Vagina (tissue), 2 donors: Measurements from ENCODE around the gene SYCE3. TPM values are rescaled to one million over a fixed set of nuclear protein-coding genes. Genes with fewer than 3 reads are reported as not detected.

Experiments used
- DNase-seq, 2 donors: peaks; one replicate each; pipeline ENCODE4 v3.0.0-alpha.2; 2017; ENCODE audit errors: extremely low spot score in 2 of 2
- H3K27ac ChIP-seq: fragments of 200-600 bp; sonication (generic); one replicate; pipeline ENCODE4 v1.5.1; 2019
- H3K27me3 ChIP-seq: fragments of 200-600 bp; sonication (generic); one replicate; pipeline ENCODE4 v1.5.1; 2019
- H3K36me3 ChIP-seq, 2 donors: fragments of 200-600 bp; sonication (generic); one replicate each; pipeline ENCODE4 v1.5.1; 2017 to 2019
- H3K4me1 ChIP-seq: fragments of 200-600 bp; sonication (generic); one replicate; pipeline ENCODE4 v1.5.1; 2019
- H3K4me3 ChIP-seq, 2 donors: fragments of 200-600 bp; sonication (generic); 1 replicate in 1 of 2; 2 replicates in 1 of 2; pipeline ENCODE4 v1.5.1; 2016 to 2019
- H3K9me3 ChIP-seq: fragments of 200-600 bp; sonication (generic); one replicate; pipeline ENCODE4 v1.5.1; 2019
- POLR2A ChIP-seq, 2 donors: fragments of 450-650 bp; IDR thresholded peaks; one replicate each; pipeline ENCODE4 v1.6.1; 2017; ENCODE audit warnings: antibody characterized with exemption in 2 of 2, mild to moderate bottlenecking in 2 of 2, moderate library complexity in 2 of 2
- POLR2AphosphoS5 ChIP-seq, 2 donors: sonication (generic); formaldehyde crosslinking; IDR thresholded peaks; one replicate each; pipeline ENCODE4 v1.9.0; 2017; ENCODE audit warnings: antibody characterized with exemption in 2 of 2, mild to moderate bottlenecking in 2 of 2, low read depth in 1 of 2; ENCODE audit not compliant: insufficient read depth in 1 of 2
- intact Hi-C: fragments of 100-400 bp; cut with DNase I; formaldehyde crosslinking; loops from one replicate; pipeline ENCODE4 v1.15.1; 2023
- total RNA-seq: library from RNA; depleted of rRNA; stranded (reverse); fragments of >200 nt; gene quantifications from one replicate; pipeline ENCODE4 v1.2.3, GENCODE V29; 2016
- TF ChIP-seq, protein P1 (sequence below), 3 experiments: fragments of 450-650 bp in 2 of 3; fragments of 200-600 bp in 1 of 3; sonication (generic) in 1 of 3; IDR thresholded peaks; one replicate each; pipeline ENCODE4 v1.5.1; 2017 to 2019; ENCODE audit warnings: antibody characterized with exemption in 3 of 3, mild to moderate bottlenecking in 2 of 3, moderate library complexity in 2 of 3

The SYCE3 gene
- total RNA-seq, 1 donor from 2014 or later, result not detected

DNA sequence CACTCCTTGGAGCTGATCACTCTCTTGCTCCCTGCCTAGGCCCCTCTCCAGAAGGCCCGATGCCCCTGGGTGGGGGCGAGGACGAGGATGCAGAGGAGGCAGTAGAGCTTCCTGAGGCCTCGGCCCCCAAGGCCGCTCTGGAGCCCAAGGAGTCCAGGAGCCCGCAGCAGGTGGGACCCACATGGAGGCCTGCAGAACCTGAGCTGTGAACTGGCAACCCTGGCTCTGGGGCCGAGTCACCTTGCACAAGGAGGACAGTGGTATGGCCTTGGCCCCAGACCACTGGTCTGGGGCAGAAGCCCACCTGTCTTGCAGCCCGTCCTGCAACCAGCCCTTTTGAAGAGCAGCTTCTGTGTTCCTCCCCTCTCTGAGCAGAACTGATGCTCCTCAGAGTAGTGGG lies 43.6 kb downstream of the SYCE3 start:
- peaks cover 0 to 71% of the 10 kb centered on the region in 2 donors for H3K36me3 ChIP-seq
- no peaks in the 10 kb centered on the region for H3K27me3 ChIP-seq

DNA sequence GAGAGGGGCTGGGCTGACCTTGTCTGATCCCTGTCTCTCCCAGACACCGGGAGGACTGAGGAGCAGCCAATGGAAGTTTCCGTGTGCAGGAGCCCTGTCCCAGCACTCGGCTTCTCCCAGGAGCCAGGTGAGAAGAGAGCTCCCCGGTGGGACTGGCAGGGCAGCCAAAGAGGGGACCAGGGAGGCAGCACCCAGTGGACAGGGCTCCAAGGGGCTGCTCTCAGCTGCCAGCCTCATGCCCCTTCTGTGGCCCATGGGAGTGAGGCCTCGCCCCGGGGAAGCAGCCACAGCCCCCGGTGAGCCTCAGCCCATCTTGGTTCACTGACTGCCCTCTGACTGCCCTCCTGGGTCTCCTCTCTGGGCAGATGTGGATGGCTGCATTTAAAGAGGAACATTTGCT lies 44.1 kb downstream of the SYCE3 start:
- Histone ChIP-seq H3K27me3 (no peaks in the 10 kb centered on the region), H3K4me1 (peaks cover 4% of the 10 kb centered on the region), H3K27ac (no peak overlapping the region), H3K4me3 (no peak overlapping the region), H3K36me3 (peaks cover 0 to 68% of the 10 kb centered on the region in 2 donors), H3K9me3 (no peaks in the 10 kb centered on the region)
- TF ChIP-seq POLR2AphosphoS5 (IDR thresholded peaks at IDR 0.05; ENCODE audit: insufficient read depth in 1 of 2, low read depth in 1 of 2) (no peak), POLR2A (IDR thresholded peaks at IDR 0.05) (no peak)
- TF ChIP-seq, protein P1, sequence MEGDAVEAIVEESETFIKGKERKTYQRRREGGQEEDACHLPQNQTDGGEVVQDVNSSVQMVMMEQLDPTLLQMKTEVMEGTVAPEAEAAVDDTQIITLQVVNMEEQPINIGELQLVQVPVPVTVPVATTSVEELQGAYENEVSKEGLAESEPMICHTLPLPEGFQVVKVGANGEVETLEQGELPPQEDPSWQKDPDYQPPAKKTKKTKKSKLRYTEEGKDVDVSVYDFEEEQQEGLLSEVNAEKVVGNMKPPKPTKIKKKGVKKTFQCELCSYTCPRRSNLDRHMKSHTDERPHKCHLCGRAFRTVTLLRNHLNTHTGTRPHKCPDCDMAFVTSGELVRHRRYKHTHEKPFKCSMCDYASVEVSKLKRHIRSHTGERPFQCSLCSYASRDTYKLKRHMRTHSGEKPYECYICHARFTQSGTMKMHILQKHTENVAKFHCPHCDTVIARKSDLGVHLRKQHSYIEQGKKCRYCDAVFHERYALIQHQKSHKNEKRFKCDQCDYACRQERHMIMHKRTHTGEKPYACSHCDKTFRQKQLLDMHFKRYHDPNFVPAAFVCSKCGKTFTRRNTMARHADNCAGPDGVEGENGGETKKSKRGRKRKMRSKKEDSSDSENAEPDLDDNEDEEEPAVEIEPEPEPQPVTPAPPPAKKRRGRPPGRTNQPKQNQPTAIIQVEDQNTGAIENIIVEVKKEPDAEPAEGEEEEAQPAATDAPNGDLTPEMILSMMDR (IDR thresholded peaks at IDR 0.05), result no peak
- intact Hi-C loops, result no loop called here
- DNase-seq, result no peak

More for the DNA sequence above, 43.6 kb downstream of the SYCE3 start:
- DNase-seq, result no peak
- Histone ChIP-seq H3K9me3 (no peaks in the 10 kb centered on the region), H3K4me3 (no peak overlapping the region), H3K4me1 (peaks cover 9% of the 10 kb centered on the region), H3K27ac (no peak overlapping the region)
- TF ChIP-seq POLR2A (IDR thresholded peaks at IDR 0.05), result no peak
- TF ChIP-seq POLR2AphosphoS5 (IDR thresholded peaks at IDR 0.05; ENCODE audit: insufficient read depth in 1 of 2, low read depth in 1 of 2), result no peak
- TF ChIP-seq, protein P1 (IDR thresholded peaks at IDR 0.05), result no peak
- intact Hi-C loops, result no loop called here

DNA sequence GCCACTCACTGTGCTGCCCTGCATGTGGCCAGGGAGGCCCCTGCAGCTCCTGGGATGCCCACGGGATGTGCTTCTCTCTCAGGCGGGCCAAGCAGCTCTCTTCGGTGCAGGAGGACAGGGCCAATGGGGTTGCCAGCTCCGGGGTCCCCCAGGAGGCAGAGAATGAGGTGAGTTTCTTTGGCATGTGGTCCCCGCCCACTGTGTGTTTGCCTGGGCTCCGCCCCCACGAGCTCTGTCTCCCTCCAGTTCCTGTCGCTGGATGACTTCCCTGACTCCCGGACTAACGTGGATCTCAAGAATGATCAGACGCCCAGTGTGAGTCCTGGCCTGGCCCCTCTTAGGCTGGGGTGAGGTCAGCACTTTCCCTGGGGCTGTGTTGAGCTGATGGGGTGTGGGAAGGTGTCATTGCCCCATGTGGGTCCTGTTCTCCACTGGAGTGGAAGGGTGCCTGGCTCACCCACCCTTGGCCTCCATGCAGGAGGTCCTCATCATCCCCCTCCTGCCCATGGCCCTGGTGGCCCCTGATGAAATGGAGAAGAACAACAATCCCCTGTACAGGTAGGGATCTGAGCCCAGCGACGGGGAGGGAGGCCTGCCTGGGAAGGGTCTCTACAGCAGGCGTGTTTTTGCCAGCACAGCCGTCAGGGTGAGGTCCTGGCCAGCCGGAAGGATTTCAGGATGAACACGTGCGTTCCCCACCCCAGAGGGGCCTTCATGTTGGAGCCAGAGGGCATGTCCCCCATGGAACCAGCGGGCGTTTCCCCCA lies 45.0 kb downstream of the SYCE3 start:
- no peaks in the 10 kb centered on the region for H3K4me1 ChIP-seq
- no peak for DNase-seq
- H3K36me3 ChIP-seq, result peaks cover 0 to 59% of the 10 kb centered on the region in 2 donors
- TF ChIP-seq, protein P1 (IDR thresholded peaks at IDR 0.05), result no peak
- TF ChIP-seq POLR2AphosphoS5 (IDR thresholded peaks at IDR 0.05; ENCODE audit: insufficient read depth in 1 of 2, low read depth in 1 of 2), result no peak
- no peak for TF ChIP-seq POLR2A (IDR thresholded peaks at IDR 0.05)
- H3K9me3 ChIP-seq, result no peaks in the 10 kb centered on the region
- H3K27ac ChIP-seq, result no peak overlapping the region
- no peak overlapping the region for H3K4me3 ChIP-seq
- no peaks in the 10 kb centered on the region for H3K27me3 ChIP-seq
- intact Hi-C loops, result no loop called here

DNA sequence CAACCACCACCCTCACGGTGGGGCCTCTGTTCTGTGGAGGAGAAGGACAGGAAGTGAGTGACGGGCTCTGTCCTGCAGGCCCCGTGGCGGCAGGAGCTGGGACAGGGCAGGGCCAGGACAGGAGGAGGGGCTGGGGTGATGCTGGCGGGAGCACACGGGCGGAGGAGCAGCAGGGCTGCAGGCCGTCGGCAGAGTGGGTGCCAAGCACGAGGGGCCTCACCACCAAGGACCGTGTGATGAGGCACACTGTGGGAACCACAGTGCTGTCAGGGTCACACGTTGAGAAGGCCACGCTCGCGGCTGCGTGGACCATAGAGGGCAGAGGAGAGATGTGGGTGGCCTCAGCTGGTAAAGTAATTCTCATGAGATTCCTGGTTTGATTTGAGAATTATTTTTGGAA lies 45.8 kb downstream of the SYCE3 start:
- Histone ChIP-seq H3K4me1 (no peaks in the 10 kb centered on the region), H3K27me3 (no peaks in the 10 kb centered on the region), H3K4me3 (no peak overlapping the region), H3K9me3 (no peaks in the 10 kb centered on the region), H3K27ac (no peak overlapping the region), H3K36me3 (peaks cover 0 to 51% of the 10 kb centered on the region in 2 donors)
- no peak for DNase-seq
- TF ChIP-seq, protein P1 (IDR thresholded peaks at IDR 0.05), result no peak
- TF ChIP-seq POLR2AphosphoS5 (IDR thresholded peaks at IDR 0.05; ENCODE audit: insufficient read depth in 1 of 2, low read depth in 1 of 2) (no peak), POLR2A (IDR thresholded peaks at IDR 0.05) (no peak)
- intact Hi-C loops, result no loop called here

DNA sequence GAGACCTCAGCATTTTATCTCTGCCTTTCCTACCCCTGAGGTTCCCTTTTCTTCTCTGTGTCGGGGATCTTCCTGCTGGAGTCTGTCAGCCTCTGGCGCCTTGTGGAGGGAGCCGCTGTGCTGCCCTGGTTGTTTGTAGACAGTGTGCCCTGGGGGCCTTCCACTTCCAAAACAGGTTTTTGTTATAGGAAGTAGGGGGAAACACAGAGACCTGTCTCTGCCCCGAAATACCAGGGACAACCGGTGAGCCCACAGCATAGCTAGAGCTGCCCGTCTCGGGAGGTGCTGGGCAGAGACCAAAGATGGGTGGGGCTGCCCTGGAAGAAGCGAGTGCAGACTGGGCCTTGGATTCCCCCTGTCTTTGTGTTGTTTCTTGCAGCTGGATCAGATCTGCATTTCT lies 46.7 kb downstream of the SYCE3 start:
- peaks cover 0 to 43% of the 10 kb centered on the region in 2 donors for H3K36me3 ChIP-seq
- intact Hi-C loops, result no loop called here
- H3K4me3 ChIP-seq, result no peak overlapping the region
- no peaks in the 10 kb centered on the region for H3K27me3 ChIP-seq
- no peaks in the 10 kb centered on the region for H3K4me1 ChIP-seq
- TF ChIP-seq POLR2AphosphoS5 (IDR thresholded peaks at IDR 0.05; ENCODE audit: insufficient read depth in 1 of 2, low read depth in 1 of 2) (no peak), POLR2A (IDR thresholded peaks at IDR 0.05) (no peak)
- TF ChIP-seq, protein P1 (IDR thresholded peaks at IDR 0.05), result no peak
- no peak overlapping the region for H3K27ac ChIP-seq
- DNase-seq, result no peak
- H3K9me3 ChIP-seq, result no peaks in the 10 kb centered on the region
